ENCODE results near the gene CREB1.
"Not testable (repeated sequence)": the region's sequence is repeated elsewhere in the genome, so short reads cannot be mapped to it uniquely, and the experiment has no call there.

Gene CREB1

GRCh38 chr2:207494137-207494536, 35.6 kb upstream of the CREB1 start:
- no peak for DNase-seq (ENCODE audit: extremely low read depth, low read depth)

GRCh38 chr2:207496936-207497335, 32.8 kb upstream of the CREB1 start:
- DNase-seq (ENCODE audit: extremely low read depth, low read depth) = not testable (repeated sequence)

More at GRCh38 chr2:207494137-207494536, 35.6 kb upstream of the CREB1 start:
- no peak for TF ChIP-seq CTCF (IDR thresholded peaks at IDR 0.05; ENCODE audit: low read depth, low read length)

GRCh38 chr2:207497596-207497995, 32.2 kb upstream of the CREB1 start:
- DNase-seq (ENCODE audit: extremely low read depth, low read depth) = no peak
- no peak for TF ChIP-seq CTCF (IDR thresholded peaks at IDR 0.05; ENCODE audit: low read depth, low read length)

- TF ChIP-seq CTCF (IDR thresholded peaks at IDR 0.05; ENCODE audit: low read depth, low read length) = no peak
Observed at GRCh38 chr2:207498427-207498826, 31.3 kb upstream of the CREB1 start.

GRCh38 chr2:207499114-207499513, 30.6 kb upstream of the CREB1 start:
- no peak for DNase-seq (ENCODE audit: extremely low read depth, low read depth)
- no peak for TF ChIP-seq CTCF (IDR thresholded peaks at IDR 0.05; ENCODE audit: low read depth, low read length)

More at GRCh38 chr2:207498427-207498826, 31.3 kb upstream of the CREB1 start:
- no peak for DNase-seq (ENCODE audit: extremely low read depth, low read depth)

GRCh38 chr2:207501802-207502576, 27.8 kb upstream of the CREB1 start:
- DNase-seq (ENCODE audit: extremely low read depth, low read depth) = no peak
- no peak for TF ChIP-seq CTCF (IDR thresholded peaks at IDR 0.05; ENCODE audit: low read depth, low read length)

- no peak for DNase-seq (ENCODE audit: extremely low read depth, low read depth)
- no peak for TF ChIP-seq CTCF (IDR thresholded peaks at IDR 0.05; ENCODE audit: low read depth, low read length)
Observed at GRCh38 chr2:207502577-207503198, 27.1 kb upstream of the CREB1 start.
